Kidney glomerular epithelial cell (primary cell): ENCODE measurements around the gene STXBP6.

ENCODE experiments used
- DNase-seq: peaks from one replicate; lab custom pipeline; 2025; lab: John Stamatoyannopoulos, UW

The STXBP6 gene

GRCh38 chr14:25015761-25016160 is 34.2 kb downstream of the STXBP6 start:
- no peak for DNase-seq

- DNase-seq: peak; percentile 22
Observed at GRCh38 chr14:25014440-25014839, 35.5 kb downstream of the STXBP6 start.

GRCh38 chr14:25011095-25011494 is 38.9 kb downstream of the STXBP6 start:
- DNase-seq: no peak

GRCh38 chr14:25010471-25010870 is 39.5 kb downstream of the STXBP6 start:
- DNase-seq: no peak

GRCh38 chr14:25009891-25010290 is 40.1 kb downstream of the STXBP6 start:
- peak; percentile 48 for DNase-seq

GRCh38 chr14:25007832-25008231 is 42.1 kb downstream of the STXBP6 start:
- no peak for DNase-seq

- peak; percentile 87 for DNase-seq
Observed at GRCh38 chr14:25006961-25007795, 42.8 kb downstream of the STXBP6 start.

- DNase-seq: no peak
Observed at GRCh38 chr14:25006031-25006430, 43.9 kb downstream of the STXBP6 start.

- DNase-seq: no peak
Observed at GRCh38 chr14:25004389-25004809, 45.5 kb downstream of the STXBP6 start.

GRCh38 chr14:25003537-25003936 is 46.4 kb downstream of the STXBP6 start:
- no peak for DNase-seq

GRCh38 chr14:25001601-25002000 is 48.3 kb downstream of the STXBP6 start:
- no peak for DNase-seq

- DNase-seq: no peak
Observed at GRCh38 chr14:25001156-25001555, 48.8 kb downstream of the STXBP6 start.

GRCh38 chr14:24999157-24999556 is 50.8 kb downstream of the STXBP6 start:
- DNase-seq: no peak

- no peak for DNase-seq
Observed at GRCh38 chr14:24996930-24997725, 52.8 kb downstream of the STXBP6 start.

GRCh38 chr14:24995016-24995415 is 54.9 kb downstream of the STXBP6 start:
- no peak for DNase-seq

- DNase-seq: no peak
Observed at GRCh38 chr14:24993631-24994030, 56.3 kb downstream of the STXBP6 start.

- DNase-seq: no peak
Observed at GRCh38 chr14:24992624-24993360, 57.2 kb downstream of the STXBP6 start.

- DNase-seq: no peak
Observed at GRCh38 chr14:24991821-24992220, 58.1 kb downstream of the STXBP6 start.

- DNase-seq: no peak
Observed at GRCh38 chr14:24991288-24991687, 58.7 kb downstream of the STXBP6 start.

- no peak for DNase-seq
Observed at GRCh38 chr14:24990773-24991172, 59.2 kb downstream of the STXBP6 start.

- no peak for DNase-seq
Observed at GRCh38 chr14:24990050-24990449, 59.9 kb downstream of the STXBP6 start.

- DNase-seq: no peak
Observed at GRCh38 chr14:24988760-24989159, 61.2 kb downstream of the STXBP6 start.
